ENCODE data around the gene ERF.

ERF gene

GRCh38 chr19:42254850-42255765, at the start of gene ERF:
Gene ERF, minus strand, starts transcription at chr19:42255128. Its CDS starts 129 bp downstream, at chr19:42254999.
- DNase-seq, result peak; percentile 77

- DNase-seq, result no peak
Observed at GRCh38 chr19:42303876-42304275, 48.9 kb upstream of the ERF start.

- no peak for DNase-seq
Observed at GRCh38 chr19:42303101-42303464, 48.2 kb upstream of the ERF start.

- DNase-seq, result peak; percentile 51
Observed at GRCh38 chr19:42301646-42302203, 46.8 kb upstream of the ERF start, which contains the start of gene PRR19. Gene PRR19, plus strand, starts transcription at chr19:42302132. Its CDS starts 7,453 bp downstream, at chr19:42309585.

- DNase-seq, result no peak
Observed at GRCh38 chr19:42297039-42297438, 42.1 kb upstream of the ERF start.

- peak; percentile 73 for DNase-seq
Observed at GRCh38 chr19:42295831-42296525, 41.0 kb upstream of the ERF start.

GRCh38 chr19:42295342-42295741, 40.4 kb upstream of the ERF start:
- DNase-seq, result no peak

- DNase-seq, result no peak
Observed at GRCh38 chr19:42294471-42295137, 39.7 kb upstream of the ERF start.

GRCh38 chr19:42293948-42294347, 39.0 kb upstream of the ERF start:
- DNase-seq, result no peak

- DNase-seq, result no peak
Observed at GRCh38 chr19:42293540-42293939, 38.6 kb upstream of the ERF start.

- DNase-seq, result no peak
Observed at GRCh38 chr19:42292963-42293362, 38.0 kb upstream of the ERF start.

GRCh38 chr19:42292042-42292960, 37.4 kb upstream of the ERF start:
- no peak for DNase-seq

GRCh38 chr19:42291435-42291810, 36.5 kb upstream of the ERF start:
- no peak for DNase-seq

GRCh38 chr19:42290523-42291434, 35.9 kb upstream of the ERF start:
- DNase-seq, result no peak

- DNase-seq, result no peak
Observed at GRCh38 chr19:42290136-42290522, 35.2 kb upstream of the ERF start.

GRCh38 chr19:42289556-42290041, 34.7 kb upstream of the ERF start:
- DNase-seq, result no peak

GRCh38 chr19:42288881-42289555, 34.1 kb upstream of the ERF start:
- no peak for DNase-seq

- DNase-seq, result no peak
Observed at GRCh38 chr19:42288387-42288786, 33.5 kb upstream of the ERF start.

GRCh38 chr19:42287827-42288107, 32.8 kb upstream of the ERF start:
- no peak for DNase-seq

GRCh38 chr19:42287017-42287826, 32.3 kb upstream of the ERF start:
- DNase-seq, result no peak
